KG1 (cell line): Measurements from ENCODE around the gene NRXN3.
"Not testable (repeated sequence)": the region's sequence is repeated elsewhere in the genome, so short reads cannot be mapped to it uniquely, and the experiment has no call there.

Experiments
- DNase-seq: peaks from one replicate; lab custom pipeline; 2025; lab: John Stamatoyannopoulos, UW

NRXN3 gene

DNA sequence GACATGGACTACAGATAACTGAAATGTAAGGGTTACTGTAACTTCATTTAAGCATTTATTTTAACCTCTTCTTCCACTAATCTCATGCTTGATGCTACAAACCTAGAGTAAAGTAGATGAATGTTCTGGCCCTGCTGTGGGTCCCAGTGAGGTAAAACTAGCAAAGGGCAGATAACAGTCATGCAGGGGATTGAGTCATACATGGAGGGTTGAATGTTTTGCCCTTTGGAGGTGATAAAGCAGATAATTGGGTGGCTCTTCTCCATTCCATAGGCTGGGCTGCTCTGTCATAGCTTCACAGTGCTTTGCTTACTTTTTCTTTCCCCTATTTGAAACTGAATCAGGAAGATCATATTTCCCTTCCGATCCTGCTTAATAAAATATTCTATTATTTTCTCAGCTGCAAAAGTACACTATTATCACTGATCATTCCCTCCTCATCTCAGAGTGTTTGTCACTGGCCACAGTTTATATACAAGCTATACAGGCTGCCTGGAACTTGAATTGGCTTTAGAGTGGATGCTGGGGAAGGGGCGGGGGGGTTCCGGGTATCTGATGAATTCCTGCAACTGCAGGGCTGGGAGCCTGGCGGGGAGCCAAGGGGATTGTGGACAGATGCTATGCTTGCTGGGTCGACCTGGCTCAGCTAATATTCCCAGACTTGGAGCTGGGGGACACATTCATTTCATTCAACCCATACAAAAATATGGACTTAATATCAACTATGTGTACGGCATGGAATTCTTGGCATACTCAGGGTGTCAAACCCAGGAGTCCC lies 235.1 kb downstream of the NRXN3 start:
- no peak for DNase-seq

DNA sequence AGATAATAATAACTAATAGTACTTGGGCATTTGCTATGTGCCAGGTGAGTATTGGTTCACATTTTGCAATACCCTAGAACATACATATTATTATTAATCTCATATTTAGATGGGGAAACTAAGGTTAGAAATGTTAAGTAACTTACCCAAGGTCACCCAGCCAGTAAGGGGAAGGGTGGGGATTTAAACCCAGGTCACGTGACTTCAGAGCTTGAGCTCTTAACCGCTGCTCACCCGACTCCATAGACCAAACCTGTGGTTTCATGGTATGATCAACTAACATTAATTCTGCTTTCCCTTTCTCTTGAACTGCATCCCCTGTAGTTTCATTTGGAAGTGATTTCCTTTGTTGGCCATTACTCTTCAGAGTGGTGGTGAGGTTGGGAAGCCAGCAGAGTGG lies 242.3 kb downstream of the NRXN3 start:
- no peak for DNase-seq

DNA sequence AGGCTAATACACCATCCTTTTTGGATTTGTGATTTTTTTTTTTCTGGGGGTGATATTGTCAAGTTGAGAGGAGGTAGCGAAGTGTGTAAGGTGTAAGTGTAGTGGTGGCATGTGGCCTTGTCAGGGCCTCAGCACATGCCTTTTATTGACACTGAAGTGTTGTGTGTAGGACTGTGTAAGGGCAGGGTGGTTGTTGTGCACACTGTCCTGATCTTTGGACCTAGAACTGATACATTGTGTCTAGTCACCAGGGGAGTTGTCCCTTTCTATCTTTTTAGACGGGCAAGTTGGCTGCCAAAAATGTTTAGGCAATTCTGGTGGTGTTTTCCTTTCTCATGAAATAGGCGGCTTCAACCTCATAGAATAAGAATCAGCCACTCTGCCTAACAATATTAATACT lies 244.0 kb downstream of the NRXN3 start:
- no peak for DNase-seq

DNA sequence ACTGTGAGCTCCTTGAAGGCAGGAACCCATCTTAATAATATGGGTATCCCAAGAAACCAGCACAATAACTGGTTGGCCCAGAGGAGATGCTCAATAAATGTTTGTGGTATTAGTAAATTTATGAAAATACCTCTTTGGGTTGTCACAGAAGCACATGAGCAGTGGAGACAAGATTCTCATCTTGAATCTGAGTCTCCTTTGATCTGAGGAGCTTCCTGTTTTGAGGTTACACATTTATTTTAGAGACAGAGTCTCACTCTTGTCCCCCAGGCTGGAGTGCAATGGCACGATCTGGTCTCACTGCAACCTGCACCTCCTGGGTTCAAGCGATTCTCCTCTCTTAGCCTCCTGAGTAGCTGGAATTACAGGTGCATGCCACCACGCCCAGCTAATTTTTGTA lies 247.4 kb downstream of the NRXN3 start:
- no peak for DNase-seq

DNA sequence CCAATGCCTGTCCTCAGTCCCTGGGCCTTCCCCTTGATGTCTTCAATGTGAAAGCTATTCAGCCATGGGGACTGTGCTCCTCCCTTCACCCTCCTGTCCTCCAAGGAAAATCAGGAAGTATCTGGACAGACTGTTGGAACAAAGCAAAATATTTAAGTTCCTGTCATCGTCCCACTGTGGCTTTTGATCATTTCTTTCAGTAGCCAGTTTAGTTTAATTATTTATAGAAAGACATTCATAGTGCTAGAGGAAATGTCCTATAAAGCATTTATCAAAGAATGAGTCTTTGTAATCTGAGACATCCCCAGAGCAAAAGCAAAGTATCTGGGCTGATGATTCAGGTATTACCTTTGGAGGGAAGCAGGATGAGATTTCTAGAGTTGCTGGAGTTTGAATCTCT lies 254.1 kb downstream of the NRXN3 start:
- no peak for DNase-seq

DNA sequence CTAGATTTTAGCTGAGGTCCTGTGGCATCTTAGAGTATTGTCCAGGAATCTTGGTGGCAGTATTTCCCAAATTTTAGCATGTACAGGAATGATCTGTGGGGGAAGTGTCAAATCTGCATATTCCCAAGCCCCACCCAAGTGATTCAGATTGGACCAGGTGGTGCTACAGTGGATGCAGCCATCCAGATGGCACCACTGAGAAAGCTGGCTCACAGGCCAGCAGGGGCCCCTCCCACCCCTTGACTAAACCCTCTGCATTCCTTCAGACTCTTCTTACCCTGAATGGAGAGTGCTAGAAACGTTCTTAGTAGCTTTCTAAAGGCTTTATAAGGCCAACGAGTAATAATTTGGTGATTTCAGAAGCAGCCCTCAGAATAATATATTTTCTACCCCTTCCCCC lies 255.2 kb downstream of the NRXN3 start:
- DNase-seq = no peak

- no peak for DNase-seq
Observed at GRCh38 chr14:78425782-78426181, 255.6 kb downstream of the NRXN3 start.

GRCh38 chr14:78432046-78432445 lies 261.9 kb downstream of the NRXN3 start:
- DNase-seq = no peak

- DNase-seq = not testable (repeated sequence)
Observed at GRCh38 chr14:78437448-78437847, 267.3 kb downstream of the NRXN3 start.

GRCh38 chr14:78440356-78440894 lies 270.3 kb downstream of the NRXN3 start:
- DNase-seq = no peak

GRCh38 chr14:78443834-78444233 lies 273.7 kb downstream of the NRXN3 start:
- no peak for DNase-seq

DNA sequence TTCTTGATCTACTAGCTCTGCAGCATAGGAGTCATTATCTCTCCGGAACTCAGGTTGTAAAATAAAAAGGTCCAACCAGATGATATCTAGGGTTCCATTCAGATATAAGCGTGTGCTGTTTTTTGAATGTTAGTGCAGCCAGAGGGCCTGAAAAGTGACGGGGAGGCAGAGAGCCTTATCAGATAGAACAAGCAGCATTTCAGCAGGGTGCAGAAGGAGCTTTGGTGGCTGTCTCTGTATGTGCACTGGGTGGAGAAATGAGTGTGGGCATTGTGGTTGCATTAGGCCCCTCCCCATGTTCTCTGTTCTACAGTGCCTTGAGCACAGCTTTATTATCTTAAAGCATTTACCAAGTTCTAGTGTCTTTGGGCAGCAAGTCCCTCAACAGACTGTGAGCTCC lies 275.1 kb downstream of the NRXN3 start:
- DNase-seq = no peak

- no peak for DNase-seq
Observed at GRCh38 chr14:78446807-78447206, 276.6 kb downstream of the NRXN3 start.

DNA sequence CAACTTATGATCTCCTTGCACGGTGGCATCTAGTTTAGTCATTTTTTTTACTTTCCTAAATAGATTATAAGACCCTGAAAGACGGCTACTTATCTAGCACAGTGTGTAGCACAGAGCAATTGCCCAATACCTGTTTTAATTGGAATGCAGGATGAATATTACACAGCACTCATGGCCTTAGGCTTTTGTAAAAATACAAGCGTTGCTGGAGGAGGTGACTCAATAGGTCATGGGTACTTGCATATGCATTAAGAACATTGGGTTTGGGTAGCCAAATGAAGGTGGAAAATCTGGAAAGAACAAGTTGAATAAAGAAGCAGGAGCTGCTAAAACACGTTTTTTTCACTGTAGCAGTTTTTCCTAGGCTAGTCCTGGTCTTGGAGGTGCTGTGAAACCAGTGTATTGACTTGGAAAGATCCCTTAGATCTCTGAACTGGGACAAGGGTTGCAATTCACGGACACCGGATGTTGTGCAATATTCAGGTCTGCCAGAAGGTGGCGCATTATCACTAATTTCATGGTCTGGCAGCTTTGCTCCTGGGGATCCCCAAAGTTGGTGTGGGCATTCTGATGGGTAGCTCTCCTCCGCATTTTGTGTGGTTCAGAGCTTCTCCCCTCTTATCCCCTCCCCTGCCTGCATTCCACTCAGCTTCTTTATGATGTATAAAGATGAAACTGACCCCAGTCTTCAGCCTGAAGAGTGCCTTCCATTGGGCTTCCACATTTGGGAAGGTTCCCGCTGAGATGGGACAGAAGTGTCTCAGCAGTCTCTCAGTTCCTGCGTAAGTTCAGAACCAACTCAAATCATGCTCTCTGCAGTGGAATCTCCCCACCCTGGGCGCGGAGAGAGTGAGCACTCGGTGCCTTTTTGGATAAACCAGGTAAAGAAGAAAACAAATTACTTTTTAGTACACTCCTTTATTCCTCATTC lies 278.3 kb downstream of the NRXN3 start:
- DNase-seq = no peak

DNA sequence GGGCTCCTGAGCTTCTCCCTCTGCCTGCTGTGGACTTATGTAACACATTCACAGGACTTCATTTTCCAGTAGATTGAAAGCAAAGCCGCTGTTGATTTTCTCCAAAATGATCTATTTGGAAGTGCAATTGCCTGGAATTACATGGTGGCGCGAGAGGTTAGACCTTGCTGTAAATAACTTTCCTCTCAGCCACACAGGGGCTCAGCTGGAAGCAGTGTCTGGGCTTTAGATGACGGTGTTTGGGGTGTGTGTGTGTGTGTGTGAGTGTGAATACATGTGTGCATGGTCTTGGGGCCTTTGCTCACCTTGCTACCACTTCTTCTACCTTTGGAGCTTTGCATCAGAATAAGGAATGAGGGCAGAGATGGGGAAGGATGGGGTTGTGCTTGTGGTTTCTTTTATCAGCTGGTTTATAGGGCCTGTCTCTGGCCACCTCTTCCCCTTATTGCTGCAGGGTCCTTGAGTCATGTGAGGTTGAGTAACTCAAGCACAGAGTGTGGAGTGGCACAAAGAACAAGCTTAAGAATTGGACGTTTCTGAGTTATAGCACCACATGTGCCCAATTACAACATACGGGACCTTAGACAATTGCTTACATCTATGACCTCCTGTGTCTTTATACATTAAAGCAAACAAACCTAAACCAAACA lies 280.6 kb downstream of the NRXN3 start:
- DNase-seq = no peak

DNA sequence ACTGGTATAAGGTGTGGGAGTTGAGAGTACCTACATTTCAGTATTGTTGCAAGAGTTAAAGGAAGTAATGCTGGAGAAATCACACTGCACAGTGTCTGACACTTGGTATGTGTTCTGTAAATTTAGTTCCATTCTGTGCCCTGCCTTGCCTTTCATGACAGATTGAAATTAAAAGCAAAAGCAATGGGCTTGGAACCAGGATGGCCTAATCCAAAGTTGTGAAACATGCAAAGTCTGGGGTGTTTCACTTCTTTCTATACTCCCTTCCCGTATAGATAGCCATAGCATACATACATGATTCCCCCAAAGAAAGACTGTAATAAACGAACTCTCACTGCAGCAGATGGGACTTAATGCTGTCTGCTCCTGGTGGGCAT lies 281.1 kb downstream of the NRXN3 start:
- no peak for DNase-seq

- DNase-seq = no peak
Observed at GRCh38 chr14:78455896-78456435, 285.8 kb downstream of the NRXN3 start.

DNA sequence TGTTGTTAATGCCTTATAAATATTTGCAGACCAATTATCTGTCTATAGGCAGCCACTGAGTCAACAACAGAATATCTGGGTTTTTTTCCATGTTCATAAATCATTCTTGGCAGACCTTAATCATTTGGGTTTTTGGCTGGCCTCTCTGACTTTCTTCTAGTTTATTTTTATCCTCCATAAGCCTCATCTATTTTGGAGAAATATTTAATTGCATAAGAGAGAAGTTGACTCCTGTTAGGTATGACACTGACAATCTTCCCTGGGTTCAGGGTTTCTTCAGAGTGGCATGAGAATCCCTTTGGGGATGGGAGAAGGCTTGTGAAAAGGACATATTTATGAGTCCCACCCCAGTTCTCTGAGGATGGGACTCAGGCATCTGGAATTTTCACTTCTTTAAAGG lies 299.8 kb downstream of the NRXN3 start:
- no peak for DNase-seq

- no peak for DNase-seq
Observed at GRCh38 chr14:78479127-78479780, 309.1 kb downstream of the NRXN3 start.

DNA sequence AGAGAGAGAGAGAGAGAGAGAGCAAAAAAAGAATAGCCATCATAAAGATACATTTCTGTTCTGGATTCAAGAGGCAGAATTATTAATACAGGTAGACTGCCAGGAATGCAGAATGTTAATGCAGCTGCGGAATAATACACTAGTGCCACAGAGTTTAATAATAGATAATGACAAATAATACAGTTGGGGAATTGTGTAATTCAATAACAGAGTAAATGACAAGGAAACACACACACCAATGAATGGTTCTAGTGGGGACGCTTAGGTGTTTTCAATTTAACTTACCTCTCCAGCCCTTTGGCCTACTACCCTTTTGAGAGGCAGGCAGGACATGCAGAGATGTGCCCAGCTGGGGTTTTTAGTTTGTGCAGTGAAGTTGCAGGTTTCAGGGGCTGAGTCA lies 313.9 kb downstream of the NRXN3 start:
- no peak for DNase-seq

DNA sequence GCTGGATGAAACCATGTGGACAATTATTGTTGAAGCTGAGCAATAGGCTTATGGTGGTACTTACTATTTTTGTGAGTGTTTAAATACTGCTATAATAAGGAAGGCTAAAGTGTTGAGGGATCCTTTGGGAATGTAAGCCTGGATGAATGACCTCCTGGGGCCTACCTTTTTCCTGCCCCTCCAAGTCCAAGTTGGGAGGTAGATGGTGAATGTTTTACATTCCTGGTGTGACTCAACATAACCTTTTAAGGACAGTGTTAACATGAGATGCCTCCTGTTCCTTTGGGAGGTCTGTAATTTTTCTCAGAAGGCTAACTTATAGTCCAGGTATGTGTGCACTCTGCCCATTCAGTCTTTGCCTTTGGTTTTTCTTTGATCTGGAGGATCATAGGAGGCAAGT lies 315.9 kb downstream of the NRXN3 start:
- no peak for DNase-seq

DNA sequence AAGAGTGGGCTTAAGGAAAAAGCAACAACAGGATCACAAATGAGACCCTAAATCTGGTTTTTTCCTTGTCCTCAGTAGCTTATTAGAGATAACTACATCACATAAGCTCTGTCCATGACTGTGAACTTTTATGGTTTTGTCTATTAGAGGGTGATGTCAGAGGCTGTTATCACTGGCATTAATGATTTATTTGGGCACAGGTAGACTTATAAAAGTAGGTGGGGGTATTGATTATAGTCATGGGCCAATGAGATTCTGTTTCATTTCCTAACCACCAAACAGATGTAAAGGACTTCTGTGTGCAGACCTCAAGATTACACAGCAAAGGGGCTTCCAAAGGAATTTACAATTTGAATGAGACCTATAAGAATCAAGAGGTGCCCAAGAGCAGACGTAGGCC lies 316.4 kb downstream of the NRXN3 start:
- DNase-seq = no peak
